GM18499 (cell line): ENCODE results near the gene MINDY3.
"Not testable (repeated sequence)": the region's sequence is repeated elsewhere in the genome, so short reads cannot be mapped to it uniquely, and the experiment has no call there.

Experiments
- ATAC-seq: cut with Tn5 transposase; IDR thresholded peaks from one replicate; pipeline ENCODE4 v1.9.1; 2021; ENCODE audit warnings: moderate number of reproducible peaks; ENCODE audit not compliant: insufficient read depth, unreplicated experiment

Gene MINDY3

DNA sequence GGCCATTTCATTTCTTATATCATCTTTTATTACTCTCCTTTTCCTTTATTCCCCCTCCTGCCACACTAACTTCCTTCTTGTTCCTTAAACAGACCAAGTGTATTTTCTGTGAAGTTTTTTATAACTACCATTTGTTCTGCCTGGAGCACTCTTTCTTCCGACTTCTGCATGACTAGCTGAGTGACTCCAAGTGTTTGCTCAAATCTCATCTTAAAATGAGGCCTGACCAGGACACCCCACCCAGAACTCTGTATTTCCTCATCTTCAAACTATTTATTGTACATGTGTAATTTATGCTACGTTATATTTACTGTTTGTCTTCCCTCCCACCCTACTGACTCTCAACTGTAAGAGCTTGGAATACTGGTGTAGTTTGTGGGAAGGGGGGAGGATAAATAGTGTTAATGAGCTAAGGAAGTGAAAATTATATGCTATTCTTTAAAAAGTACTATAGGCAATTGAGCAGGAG lies 3.2 kb downstream of the MINDY3 start:
- ATAC-seq, result no peak

DNA sequence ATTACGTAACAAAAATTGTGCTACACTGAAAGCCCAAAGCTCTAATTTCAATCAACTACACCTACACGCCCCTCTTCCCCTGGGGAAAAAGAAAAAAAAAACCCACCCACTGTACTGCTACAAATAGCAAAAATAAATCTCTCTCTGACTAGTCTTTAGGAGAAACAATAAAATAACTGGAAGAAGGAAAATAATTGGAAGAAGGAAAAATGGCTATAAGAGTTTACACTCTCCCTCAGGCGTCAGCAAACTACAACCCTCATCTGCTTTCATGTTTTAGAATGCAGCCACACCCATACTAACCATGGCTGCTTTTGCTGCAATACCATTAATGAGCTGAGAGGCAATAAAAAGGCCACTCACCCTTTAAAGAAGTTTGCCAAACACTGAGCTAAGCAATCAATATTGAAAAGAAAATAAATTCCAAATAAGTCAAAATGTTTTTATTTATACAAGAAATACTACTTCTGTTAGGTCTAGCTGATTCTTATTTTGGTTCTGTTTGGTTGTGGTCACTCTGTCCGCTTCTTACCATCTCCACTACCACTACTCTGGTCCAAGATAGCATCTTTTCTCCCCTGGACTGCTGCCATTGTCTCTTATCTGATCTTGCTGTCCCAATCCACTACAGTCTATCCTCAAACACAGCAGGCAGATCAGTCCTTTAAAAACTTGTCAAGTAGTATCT lies 3.8 kb downstream of the MINDY3 start:
- no peak for ATAC-seq

DNA sequence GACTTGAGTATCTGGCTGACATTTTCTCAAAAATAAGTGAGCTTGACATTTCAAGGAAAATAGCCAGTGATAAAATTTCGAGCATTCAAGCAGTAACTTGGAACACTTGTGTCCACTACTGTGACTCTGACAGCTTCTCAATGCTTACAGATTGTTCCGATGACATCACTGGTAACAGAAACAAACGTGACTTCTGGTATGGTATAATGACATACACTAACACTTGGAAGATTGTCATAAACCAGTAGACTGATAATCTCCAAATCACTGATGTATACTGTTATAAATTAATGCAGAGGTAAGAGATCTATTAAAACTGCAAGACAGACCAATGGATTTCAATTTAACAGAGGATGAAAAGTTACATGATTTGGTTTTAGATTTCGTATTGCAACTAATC lies 6.5 kb downstream of the MINDY3 start:
- no peak for ATAC-seq

DNA sequence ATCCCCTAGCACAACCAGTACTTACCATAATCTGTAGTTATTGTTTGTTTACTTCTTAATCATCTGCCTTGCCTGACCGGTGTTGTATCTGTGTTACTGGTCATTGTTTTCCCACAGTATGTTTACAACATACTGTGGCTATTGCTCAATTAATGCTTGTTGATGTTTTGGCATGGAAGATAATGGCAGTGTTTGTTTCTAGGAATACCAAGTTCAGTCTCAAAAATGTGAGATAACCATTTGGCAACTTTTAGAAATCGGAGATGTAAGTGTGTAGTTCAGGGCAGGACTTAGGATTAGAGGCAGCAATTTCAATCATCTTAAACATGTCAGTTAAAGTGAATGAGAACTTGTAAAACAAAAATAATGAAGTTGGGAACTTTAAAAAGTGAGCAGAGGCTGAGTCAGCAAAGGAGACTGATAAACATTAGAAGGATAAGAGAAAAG lies 8.2 kb downstream of the MINDY3 start:
- no peak for ATAC-seq

- not testable (repeated sequence) for ATAC-seq
Measured at GRCh38 chr10:15850337-15850978, 9.8 kb downstream of the MINDY3 start.

DNA sequence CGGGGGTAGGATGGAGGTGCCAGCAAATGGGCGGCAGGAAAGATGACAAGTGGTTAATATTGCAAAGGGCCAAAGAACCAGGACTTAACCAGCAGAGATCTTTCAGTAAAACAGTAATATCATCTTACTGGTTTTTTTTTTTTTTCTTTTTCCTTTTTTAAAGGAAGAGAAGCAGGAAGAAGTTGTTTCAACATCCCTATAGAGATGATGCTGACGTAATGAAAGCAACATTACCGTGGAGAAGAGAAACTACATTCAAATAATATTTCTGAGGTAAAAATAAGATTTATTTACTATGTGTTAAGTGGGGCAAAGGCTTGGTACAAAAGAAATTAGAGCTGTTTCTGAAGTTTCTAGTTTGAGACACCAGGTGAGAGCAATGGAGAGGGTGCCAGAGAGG lies 11.0 kb downstream of the MINDY3 start:
- no peak for ATAC-seq

GRCh38 chr10:15847481-15847880 lies 12.8 kb downstream of the MINDY3 start:
- ATAC-seq, result no peak

- ATAC-seq, result no peak
Measured at GRCh38 chr10:15844517-15844916, 15.8 kb downstream of the MINDY3 start.

DNA sequence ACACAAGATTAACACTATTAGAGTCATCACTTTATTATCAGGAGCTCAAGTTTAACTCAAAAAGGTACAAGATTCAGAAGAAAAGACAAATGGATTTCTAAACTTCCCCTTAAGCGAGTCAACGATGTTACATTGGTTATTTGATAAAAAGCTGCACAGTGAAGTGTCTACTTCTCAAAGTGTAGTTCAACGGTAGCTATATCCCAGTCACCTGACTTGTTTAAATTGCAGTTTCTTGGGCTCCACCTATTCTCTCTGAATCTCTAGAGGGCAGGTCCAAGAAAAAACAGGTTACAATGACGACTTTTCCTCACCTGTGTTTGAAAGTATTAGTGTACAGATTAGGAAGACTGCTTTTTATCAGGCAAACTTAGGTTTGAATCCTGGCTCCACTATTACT lies 16.6 kb downstream of the MINDY3 start:
- ATAC-seq, result no peak

GRCh38 chr10:15842556-15843169 lies 17.6 kb downstream of the MINDY3 start:
- no peak for ATAC-seq

DNA sequence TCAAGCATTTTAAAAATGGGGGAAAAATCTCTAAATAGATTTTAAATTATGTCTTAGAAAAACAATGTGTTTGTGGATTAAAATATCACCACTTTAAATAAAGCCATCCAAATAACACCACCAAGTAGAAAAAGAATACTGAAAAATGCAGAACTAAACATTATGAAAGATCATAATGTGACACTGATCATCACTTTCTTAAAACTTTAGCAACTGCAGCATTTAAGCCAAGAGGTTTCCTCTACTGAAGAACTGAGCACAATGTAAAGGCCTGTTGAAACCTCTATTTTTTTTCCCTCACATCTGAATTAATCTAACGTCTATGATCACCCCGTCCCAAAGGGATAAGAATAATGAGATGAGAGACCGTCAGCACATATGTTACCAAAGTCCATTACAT lies 18.6 kb downstream of the MINDY3 start:
- ATAC-seq, result no peak

GRCh38 chr10:15836807-15837206 lies 23.5 kb downstream of the MINDY3 start:
- ATAC-seq, result no peak

DNA sequence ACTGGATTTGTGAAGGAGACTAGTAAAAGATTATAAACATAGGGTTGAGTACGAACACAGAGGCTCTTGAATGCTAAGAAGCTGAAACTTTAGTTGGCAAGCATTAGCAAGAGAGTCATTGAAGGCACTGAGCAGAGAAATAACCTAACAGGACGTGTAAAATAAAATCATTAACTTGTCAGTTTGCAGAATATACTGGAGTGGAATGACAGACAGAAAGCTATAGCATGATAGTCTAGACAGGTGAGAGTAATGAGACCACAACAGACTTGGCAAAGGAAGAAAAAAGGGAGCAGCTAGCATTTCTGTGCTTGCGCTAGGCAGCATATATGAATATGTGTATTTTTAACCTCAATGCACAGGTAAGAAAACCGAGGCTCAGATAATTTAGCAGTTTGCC lies 30.8 kb downstream of the MINDY3 start:
- ATAC-seq, result no peak

DNA sequence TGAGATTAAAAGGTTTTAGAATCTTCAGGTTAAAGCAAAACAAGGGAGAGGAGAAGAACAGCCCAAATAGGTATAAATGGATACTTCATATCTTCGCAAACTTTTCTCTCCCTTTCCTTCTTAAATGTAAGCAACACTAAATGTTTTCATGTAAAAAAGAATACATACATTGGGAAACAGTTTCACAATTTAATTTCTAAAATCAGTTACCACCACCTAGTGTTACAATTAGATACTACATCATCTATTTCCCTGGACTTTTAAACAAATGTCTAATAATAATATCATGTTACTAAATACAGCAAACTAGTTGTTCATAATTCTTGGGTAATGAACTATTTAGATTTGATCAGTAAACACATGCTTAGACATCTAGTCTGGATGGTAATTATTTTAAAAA lies 35.8 kb downstream of the MINDY3 start:
- ATAC-seq, result no peak

DNA sequence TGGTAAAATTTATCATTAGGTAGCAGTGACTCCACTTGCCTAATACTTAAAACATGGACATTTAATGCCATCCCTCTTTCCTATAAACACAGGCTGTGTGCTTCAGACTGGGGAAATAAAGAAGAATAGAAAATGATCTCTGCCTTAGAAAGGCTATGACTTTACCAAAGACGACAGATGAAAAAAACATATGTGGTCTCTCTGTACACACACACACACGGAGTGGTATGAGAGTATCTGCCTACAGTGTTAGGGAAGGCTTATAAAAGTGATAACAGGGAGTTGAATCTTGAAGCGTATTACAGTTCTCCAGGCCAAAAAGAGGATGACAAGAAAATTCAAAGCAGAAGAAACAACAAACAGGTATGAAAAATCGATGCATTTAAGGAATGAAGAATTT lies 38.2 kb downstream of the MINDY3 start:
- ATAC-seq, result no peak

DNA sequence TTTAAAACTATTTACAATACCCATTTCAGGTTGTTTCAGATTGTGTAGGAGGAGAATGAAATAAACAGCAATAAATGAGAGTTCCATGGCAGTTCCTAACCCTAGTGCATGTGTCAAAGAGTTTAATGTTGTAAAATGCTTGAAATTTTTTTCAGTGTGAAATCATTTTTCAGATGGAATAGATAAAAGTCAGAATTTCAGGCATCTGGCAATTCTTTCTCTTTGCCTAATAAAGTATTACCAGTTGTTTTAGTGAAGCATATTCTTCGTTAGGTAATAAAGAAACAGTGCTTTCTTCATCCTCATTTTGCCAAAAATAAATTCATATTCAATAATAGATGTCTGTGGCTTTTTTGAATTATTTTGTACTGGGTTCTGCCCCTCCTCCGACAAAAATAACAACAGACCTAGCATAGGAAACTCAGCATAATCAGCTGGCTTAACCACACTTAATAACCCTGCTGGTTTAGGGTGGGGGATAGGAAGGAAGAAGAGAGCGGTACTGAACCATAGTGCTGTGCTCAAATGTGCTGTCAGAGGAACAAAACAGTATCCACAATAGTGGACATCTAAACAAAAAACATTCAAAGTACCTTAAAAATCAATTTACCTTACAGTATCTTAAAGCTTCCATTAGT lies 39.1 kb downstream of the MINDY3 start:
- no peak for ATAC-seq

DNA sequence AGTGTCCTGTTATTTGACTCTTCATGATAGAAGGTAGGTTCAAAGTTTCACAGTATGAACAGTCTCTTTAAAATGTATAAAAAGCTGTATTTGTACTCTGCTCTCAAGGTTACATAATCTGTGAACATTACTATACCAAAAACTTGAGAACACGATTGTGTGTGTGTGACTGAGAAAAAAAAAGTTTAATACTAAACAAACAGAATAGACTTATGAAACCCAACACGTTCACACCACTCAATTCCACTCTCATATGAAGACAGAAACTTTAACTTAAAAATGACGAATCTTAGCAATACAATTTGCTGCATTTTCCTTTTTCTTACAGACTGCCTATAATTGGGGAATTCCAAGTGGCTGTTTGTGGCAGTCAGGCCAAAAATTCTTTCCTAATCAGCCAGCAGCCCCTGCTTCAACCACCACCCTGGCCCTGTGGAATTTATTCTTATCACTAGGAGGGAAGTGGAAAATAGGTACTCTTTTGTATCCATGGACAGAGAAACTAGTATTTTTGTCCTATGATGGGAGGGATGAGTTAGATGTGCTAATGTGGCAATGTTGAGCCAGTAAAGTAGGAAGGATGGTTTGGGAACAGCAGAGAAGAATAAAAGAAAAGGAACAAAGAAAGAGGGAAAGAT lies 42.8 kb downstream of the MINDY3 start:
- no peak for ATAC-seq

DNA sequence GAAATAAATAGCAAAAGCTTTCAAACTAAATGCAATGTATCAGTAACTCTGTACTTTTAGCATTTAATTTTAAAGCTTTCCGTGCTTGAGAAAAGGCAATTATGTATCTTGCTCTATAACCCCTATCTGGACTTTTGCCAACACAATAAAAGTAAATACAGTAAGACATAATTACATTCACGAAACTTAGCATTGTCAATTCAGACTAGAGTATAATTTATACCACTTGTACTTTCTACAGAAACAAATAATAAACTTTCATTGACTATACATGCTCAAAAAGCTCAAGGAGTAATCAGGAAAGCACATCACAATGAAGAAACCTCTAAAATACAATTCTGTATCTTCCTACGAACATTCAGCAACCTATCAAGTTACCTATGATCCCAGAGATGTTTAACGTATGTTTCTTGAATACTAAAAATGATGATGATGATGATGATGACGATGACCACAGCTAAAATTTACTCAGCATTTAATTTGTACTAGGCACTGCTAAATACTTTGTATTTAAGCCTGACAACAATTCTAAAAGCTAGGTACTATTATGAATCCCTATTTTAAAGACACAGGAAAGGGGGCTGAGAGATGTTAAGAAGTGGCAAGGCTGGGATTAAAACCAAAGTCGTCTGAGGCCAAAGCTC lies 44.9 kb downstream of the MINDY3 start:
- ATAC-seq, result no peak

DNA sequence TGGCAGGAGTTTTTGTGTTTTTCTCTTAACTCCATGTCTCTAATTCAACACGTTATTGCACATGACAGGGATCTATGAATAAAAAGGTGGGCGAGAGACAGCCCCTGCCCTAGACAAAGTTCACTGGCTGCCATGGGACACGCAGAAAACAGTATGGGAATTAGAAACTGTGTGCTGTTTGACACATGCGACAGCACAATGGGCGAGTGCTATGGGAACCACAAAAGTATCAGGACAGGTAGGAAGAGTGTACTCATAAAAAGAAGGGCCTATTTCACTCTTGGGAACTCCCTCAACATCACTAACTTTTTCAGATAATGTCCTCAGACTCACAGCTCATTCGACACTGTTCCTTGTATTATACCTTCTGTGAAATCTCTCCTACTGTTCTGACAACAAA lies 45.7 kb downstream of the MINDY3 start:
- no peak for ATAC-seq

DNA sequence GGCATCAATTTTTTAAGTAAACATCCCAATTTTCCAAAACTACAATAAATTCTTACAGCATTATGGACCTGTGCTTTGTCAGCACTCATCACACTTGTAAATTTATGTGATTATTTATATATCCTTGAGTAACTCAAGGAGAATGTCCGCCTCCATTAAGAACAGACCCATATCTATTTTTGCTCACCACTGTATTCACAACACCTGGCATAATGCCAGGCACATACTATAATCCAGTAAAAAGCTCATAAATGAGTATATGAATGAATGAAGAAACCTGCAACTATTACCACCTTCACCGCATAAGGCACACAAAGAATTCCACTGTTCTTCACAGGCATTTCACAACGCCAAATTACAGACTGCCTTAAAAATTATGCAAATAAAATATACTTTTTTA lies 46.9 kb downstream of the MINDY3 start:
- ATAC-seq, result no peak
